Transverse colon (tissue), 4 donors: ENCODE measurements around the gene PANX3. TPM values are rescaled to one million over a fixed set of nuclear protein-coding genes. Genes with fewer than 3 reads are reported as not detected.

Experiments
- DNase-seq: peaks from one replicate; pipeline ENCODE4 v3.0.0-alpha.2; 2019
- H3K27ac ChIP-seq, 4 donors: fragments of 200-600 bp; sonication (generic); 2 replicates each; pipeline ENCODE4 v1.5.1; 2016 to 2018; ENCODE audit warnings: inconsistent platforms in 4 of 4
- H3K27me3 ChIP-seq: fragments of 200-600 bp; sonication (generic); 2 replicates; pipeline ENCODE4 v1.5.1; 2017; ENCODE audit warnings: inconsistent platforms
- H3K36me3 ChIP-seq, 4 donors: fragments of 200-600 bp; sonication (generic); 2 replicates each; pipeline ENCODE4 v1.5.1; 2017 to 2019; ENCODE audit warnings: inconsistent platforms in 4 of 4
- H3K4me1 ChIP-seq, 4 donors: fragments of 200-600 bp; sonication (generic); 2 replicates each; pipeline ENCODE4 v1.5.1; 2017 to 2020; ENCODE audit warnings: inconsistent platforms in 4 of 4
- H3K4me3 ChIP-seq, 4 donors: fragments of 200-600 bp; sonication (generic); 1 replicate in 1 of 4; 2 replicates in 3 of 4; pipeline versions ENCODE4 v1.5.1 to v1.6.1; 2017 to 2019; ENCODE audit warnings: inconsistent platforms in 4 of 4
- H3K9me3 ChIP-seq, 2 donors: fragments of 200-600 bp; sonication (generic); 2 replicates each; pipeline ENCODE4 v1.5.1; 2017 to 2019; ENCODE audit warnings: inconsistent platforms in 2 of 2
- EP300 ChIP-seq: sonication (generic); formaldehyde crosslinking; IDR thresholded peaks from one replicate; pipeline ENCODE4 v1.6.1; 2017; ENCODE audit warnings: antibody characterized with exemption, low read depth
- POLR2A ChIP-seq: fragments of 450-650 bp; IDR thresholded peaks from one replicate; pipeline ENCODE4 v1.6.1; 2016; ENCODE audit warnings: antibody characterized with exemption, mild to moderate bottlenecking, moderate library complexity
- POLR2AphosphoS5 ChIP-seq, 3 donors: sonication (generic); formaldehyde crosslinking; IDR thresholded peaks; one replicate each; pipeline ENCODE4 v1.6.1; 2016; ENCODE audit warnings: antibody characterized with exemption in 3 of 3
- WGBS, 2 donors: methylation state at CpG; one replicate each; pipeline ENCODE4 v1.1.5; 2018; ENCODE audit warnings: low coverage in 1 of 2; 5-methylcytosine and 5-hydroxymethylcytosine counted together
- in situ Hi-C, 4 donors: fragments of 200-750 bp; cut with MboI; loops; one replicate each; pipeline versions ENCODE4 v1.15.0 to v1.15.1; 2017; ENCODE audit warnings: low sequenced_read_pairs in 3 of 4, low pct_ligation_motif_present in 1 of 4, low pct_unique_long_range_greater_than_20kb in 1 of 4
- intact Hi-C: fragments of 100-400 bp; cut with DNase I; formaldehyde crosslinking; loops from one replicate; pipeline ENCODE4 v1.15.1; 2023; ENCODE audit warnings: low total_unique reads
- total RNA-seq, 4 donors: library from RNA; depleted of rRNA; stranded (reverse); fragments of >200 nt; gene quantifications; one replicate each; pipeline ENCODE4 v1.1.0, GENCODE V29; 2016
- TF ChIP-seq, protein P1 (sequence below), 5 experiments: fragments of 200-600 bp in 3 of 5; fragments of 450-650 bp in 2 of 5; sonication (generic) in 3 of 5; IDR thresholded peaks; 1 replicate in 2 of 5; 2 replicates in 3 of 5; pipeline ENCODE4 v1.5.1; 2016 to 2017; ENCODE audit warnings: antibody characterized with exemption in 5 of 5, inconsistent platforms in 3 of 5, mild to moderate bottlenecking in 2 of 5, moderate library complexity in 1 of 5

Gene PANX3
- total RNA-seq, 4 donors from 2014 or later = 0.41 TPM; not detected in 3

DNA sequence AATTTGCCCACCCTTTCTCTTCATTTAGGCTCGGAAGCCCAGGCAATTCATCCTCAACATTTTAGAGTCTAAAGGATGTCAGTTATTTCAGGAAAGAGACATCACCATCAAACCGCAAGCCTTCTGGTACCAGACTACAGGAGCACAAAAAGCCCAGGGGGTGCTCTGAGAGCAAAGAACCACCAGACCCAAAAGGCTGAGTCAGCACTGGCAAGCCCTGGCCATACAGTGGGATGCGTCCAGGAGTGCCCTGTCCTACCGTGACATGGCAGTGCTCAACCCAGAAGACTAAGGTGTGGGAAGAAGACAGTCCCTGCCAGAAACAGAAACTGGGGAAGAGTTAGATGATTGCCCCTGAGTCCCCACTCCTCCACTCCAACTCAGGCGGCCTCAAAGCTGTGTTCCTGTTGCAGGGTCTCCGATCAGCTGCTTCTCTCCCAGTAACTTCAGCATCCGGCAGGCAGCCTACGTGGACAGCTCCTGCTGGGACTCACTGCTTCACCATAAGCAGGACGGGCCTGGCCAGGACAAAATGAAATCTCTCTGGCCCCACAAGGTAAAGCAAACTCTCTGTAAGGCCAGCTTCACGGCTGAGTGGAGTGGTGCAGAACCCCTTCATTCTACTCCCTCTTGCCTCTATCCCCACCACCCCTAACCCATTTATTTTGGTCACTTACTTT is 1.5 kb downstream of the PANX3 start:
- no peaks in the 10 kb centered on the region for H3K4me1 ChIP-seq
- intact Hi-C loops (no loop called here), in situ Hi-C loops (no loop called here)
- DNase-seq = no peak
- TF ChIP-seq POLR2A (no peak), POLR2AphosphoS5 (IDR thresholded peaks at IDR 0.05) (no peak), EP300 (no peak)
- TF ChIP-seq, protein P1, sequence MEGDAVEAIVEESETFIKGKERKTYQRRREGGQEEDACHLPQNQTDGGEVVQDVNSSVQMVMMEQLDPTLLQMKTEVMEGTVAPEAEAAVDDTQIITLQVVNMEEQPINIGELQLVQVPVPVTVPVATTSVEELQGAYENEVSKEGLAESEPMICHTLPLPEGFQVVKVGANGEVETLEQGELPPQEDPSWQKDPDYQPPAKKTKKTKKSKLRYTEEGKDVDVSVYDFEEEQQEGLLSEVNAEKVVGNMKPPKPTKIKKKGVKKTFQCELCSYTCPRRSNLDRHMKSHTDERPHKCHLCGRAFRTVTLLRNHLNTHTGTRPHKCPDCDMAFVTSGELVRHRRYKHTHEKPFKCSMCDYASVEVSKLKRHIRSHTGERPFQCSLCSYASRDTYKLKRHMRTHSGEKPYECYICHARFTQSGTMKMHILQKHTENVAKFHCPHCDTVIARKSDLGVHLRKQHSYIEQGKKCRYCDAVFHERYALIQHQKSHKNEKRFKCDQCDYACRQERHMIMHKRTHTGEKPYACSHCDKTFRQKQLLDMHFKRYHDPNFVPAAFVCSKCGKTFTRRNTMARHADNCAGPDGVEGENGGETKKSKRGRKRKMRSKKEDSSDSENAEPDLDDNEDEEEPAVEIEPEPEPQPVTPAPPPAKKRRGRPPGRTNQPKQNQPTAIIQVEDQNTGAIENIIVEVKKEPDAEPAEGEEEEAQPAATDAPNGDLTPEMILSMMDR (IDR thresholded peaks at IDR 0.05) = no peak
- H3K27me3 ChIP-seq = peaks cover 16% of the 10 kb centered on the region
- H3K27ac ChIP-seq = no peak overlapping the region
- no peak overlapping the region for H3K4me3 ChIP-seq
- WGBS, 2 donors = 78 to 80% methylated on average over 3 to 10 of the region's 10 CpGs
- H3K9me3 ChIP-seq = no peaks in the 10 kb centered on the region
- H3K36me3 ChIP-seq = no peaks in the 10 kb centered on the region

DNA sequence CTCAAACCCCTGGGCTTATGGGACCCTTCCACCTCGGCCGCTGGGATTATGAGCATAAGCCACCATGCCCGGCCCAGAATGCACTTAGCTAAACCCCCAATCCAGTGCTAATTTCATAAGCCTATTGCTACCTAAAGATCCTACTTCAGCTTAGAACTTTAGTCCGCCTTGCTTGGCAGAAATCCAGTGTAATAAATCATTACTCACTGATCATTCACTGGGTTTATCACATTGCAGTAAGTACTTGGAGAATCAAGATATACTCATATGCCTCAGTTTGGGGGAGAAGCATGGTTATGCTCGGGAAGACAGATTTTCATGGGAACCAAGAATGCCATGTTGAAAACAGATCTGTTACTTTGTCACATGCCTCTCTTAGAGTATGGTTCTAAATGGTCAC is 7.6 kb downstream of the PANX3 start:
- no peak overlapping the region for H3K27ac ChIP-seq
- TF ChIP-seq EP300 = no peak
- TF ChIP-seq POLR2A = no peak
- TF ChIP-seq, protein P1 (IDR thresholded peaks at IDR 0.05) = no peak
- no peak for TF ChIP-seq POLR2AphosphoS5 (IDR thresholded peaks at IDR 0.05)
- no peak for DNase-seq
- 74 to 82% methylated on average over 4 to 5 of the region's 5 CpGs for WGBS, 2 donors
- H3K36me3 ChIP-seq = no peaks in the 10 kb centered on the region
- peaks cover 0 to 12% (median 11%) of the 10 kb centered on the region in 4 donors for H3K4me1 ChIP-seq
- intact Hi-C loops (no loop called here), in situ Hi-C loops (no loop called here)
- no peaks in the 10 kb centered on the region for H3K9me3 ChIP-seq
- H3K4me3 ChIP-seq = no peak overlapping the region
- peaks cover 11% of the 10 kb centered on the region for H3K27me3 ChIP-seq

DNA sequence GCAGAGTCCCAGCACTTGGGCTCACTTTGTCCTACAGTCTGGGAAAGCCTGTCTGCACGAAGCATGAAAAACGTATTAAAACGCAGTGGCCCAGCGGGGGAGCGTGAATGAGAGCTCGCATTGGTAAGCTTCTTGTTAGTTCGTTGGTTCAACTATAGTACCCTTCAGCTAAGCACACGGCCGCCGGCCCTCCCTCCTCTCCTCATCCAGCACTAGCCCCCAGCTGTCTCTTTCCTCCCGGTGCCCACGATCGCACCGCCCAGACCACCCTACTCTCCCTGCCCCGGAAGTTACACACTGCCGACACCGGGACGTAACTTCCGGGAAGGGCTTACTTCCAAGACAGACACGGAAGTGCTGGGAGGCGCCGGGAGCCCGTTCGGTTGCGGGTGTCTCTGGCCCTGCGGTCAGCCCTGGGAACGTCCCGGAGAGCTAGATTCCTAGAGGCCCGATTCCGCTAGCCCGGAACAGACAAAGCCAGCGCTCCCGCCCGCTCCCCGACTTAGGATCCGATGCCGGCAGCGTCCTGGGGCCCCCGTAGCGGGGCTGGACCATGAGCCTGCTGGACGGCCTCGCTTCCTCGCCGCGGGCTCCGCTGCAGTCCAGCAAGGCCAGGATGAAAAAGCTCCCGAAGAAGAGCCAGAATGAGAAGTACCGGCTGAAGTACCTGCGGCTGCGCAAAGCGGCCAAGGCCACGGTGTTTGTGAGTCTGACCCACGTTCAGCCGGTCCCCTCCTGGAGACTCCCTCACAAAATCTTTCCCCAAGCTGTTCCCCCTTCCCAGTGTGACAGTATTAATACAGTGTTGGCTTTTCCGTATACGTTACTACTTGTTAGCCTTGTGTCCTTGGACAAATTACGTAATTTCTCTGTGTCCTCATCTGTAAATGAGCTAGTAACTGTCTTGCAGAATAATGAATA is 11.6 kb downstream of the PANX3 start, which contains the start of gene TBRG1:
TSS of gene TBRG1 (plus strand) at position 334 of the 921 bp plus-strand sequence. CDS start at position 554, 220 bp downstream.
- intact Hi-C loops = loop anchor here (10.0 kb wide), 1 partner anchor 732 kb away; no protein-coding TSS in a partner anchor
- DNase-seq = peak; percentile 90
- 0 to 1% methylated on average over 7 to 39 of the region's 57 CpGs for WGBS, 2 donors
- Histone ChIP-seq H3K27me3 (no peaks in the 10 kb centered on the region), H3K4me3 (peak within 1 kb of the TSS; percentile 76 to 95 (median 88)), H3K4me1 (peaks cover 0 to 34% (median 20%) of the 10 kb centered on the region in 4 donors), H3K36me3 (peaks cover 0 to 11% (median 3%) of the 10 kb centered on the region in 4 donors), H3K27ac (peak within 1 kb of the TSS; percentile 91 to 98 (median 95)), H3K9me3 (no peaks in the 10 kb centered on the region)
- in situ Hi-C loops = no loop called here
- TF ChIP-seq, protein P1 (IDR thresholded peaks at IDR 0.05) = peak in 1 of 5 experiments; percentile 19
- TF ChIP-seq POLR2AphosphoS5 (IDR thresholded peaks at IDR 0.05) = peak; percentile 88 to 96 (median 94)
- TF ChIP-seq POLR2A = peak; percentile 91
- TF ChIP-seq EP300 = no peak
